ENCODE data around the gene RHBDD1.

The RHBDD1 gene

DNA sequence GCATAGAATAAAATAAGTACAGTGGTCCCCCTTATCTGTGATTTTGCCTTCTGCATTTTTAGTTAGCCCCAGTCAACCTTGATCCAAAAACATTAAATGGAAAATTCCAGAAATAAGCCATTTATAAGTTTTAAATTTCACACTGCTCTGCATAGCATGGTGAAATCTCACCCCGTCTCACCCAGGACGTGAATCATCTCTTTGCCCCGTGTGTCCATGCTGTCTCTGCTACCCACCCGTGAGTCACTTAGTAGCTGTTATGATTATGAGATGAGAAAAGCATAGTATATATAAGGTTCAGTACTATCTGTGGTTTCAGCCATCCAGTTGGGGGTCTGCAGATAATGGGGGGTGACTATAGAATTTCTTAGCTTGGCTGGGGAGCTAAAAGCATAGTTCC, 67.3 kb downstream of the RHBDD1 start:
- TF ChIP-seq, protein P1, sequence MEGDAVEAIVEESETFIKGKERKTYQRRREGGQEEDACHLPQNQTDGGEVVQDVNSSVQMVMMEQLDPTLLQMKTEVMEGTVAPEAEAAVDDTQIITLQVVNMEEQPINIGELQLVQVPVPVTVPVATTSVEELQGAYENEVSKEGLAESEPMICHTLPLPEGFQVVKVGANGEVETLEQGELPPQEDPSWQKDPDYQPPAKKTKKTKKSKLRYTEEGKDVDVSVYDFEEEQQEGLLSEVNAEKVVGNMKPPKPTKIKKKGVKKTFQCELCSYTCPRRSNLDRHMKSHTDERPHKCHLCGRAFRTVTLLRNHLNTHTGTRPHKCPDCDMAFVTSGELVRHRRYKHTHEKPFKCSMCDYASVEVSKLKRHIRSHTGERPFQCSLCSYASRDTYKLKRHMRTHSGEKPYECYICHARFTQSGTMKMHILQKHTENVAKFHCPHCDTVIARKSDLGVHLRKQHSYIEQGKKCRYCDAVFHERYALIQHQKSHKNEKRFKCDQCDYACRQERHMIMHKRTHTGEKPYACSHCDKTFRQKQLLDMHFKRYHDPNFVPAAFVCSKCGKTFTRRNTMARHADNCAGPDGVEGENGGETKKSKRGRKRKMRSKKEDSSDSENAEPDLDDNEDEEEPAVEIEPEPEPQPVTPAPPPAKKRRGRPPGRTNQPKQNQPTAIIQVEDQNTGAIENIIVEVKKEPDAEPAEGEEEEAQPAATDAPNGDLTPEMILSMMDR (conservative IDR thresholded peaks at IDR 0.05; ENCODE audit: low read depth, low read length), result no peak
- DNase-seq (ENCODE audit: low read depth), result peak; percentile 93
- H3K4me3 ChIP-seq (ENCODE audit: low read depth, low read length), result no peak overlapping the region

DNA sequence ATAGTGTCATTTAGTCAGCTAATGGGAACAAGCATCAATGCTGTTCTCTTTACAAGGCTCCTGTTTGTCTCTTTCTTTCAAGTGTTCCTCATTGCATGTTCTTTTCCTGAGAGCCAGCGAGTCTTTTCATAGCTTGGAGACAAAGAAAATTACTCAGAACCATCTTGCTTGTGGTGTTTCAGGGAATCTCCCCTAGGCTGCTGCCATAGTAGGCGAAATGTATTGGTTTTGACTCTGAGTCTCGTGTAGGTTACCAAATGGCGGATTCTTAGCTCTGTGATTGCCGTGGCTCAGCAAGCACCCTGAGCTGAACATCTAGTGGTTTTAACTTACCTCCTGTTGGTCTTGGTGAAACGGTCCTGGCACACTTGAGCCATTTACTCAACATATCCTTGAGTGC, 68.7 kb downstream of the RHBDD1 start:
- TF ChIP-seq, protein P1 (conservative IDR thresholded peaks at IDR 0.05; ENCODE audit: low read depth, low read length), result no peak
- DNase-seq (ENCODE audit: low read depth), result no peak
- H3K4me3 ChIP-seq (ENCODE audit: low read depth, low read length), result no peak overlapping the region

DNA sequence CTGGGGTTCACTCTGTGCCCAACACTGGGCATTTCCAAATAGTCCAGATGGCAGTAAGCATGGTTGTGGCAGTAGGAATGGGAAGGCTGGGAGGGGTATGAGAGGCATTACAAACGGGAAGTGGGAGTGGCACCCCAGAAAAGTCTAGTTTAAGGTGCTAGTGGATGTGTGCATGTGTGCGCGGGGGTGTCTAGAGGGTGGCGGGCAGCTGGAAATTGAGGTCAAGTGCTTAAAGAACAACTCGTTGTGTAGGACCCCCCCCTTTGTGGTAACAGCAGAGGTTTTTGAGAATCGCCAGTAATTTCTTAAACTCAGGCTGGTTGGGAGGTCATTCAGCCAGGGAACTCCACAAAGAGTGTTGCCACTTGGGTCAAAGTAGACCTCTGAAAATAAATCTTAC, 69.9 kb downstream of the RHBDD1 start:
- TF ChIP-seq, protein P1 (conservative IDR thresholded peaks at IDR 0.05; ENCODE audit: low read depth, low read length), result no peak
- no peak overlapping the region for H3K4me3 ChIP-seq (ENCODE audit: low read depth, low read length)
- no peak for DNase-seq (ENCODE audit: low read depth)

DNA sequence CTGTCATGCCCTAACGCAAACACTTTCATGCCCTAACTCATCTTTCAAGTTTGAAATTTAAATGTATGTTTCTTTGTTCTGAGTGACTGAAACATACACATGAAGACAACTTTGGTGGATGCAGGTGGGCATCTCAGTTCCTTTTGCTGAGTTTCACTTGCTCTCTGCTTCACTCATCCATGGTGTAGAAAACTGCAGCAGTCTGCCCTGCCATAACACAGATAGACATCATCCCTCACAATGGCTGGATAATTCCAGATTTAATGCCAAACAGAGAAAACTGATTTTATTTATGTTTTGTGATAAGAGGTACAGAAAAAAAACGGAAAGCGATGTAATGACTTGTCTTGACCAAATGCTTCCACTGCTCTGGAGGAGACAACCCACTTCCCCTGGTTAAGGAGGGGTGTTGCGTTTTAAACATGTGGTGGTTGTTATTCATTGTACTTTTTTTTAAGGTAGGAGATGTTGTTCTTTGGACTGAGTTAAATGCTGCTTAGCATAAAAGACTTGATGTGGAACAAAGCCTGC, 70.4 kb downstream of the RHBDD1 start:
- DNase-seq (ENCODE audit: low read depth), result no peak
- TF ChIP-seq, protein P1 (conservative IDR thresholded peaks at IDR 0.05; ENCODE audit: low read depth, low read length), result no peak
- no peak overlapping the region for H3K4me3 ChIP-seq (ENCODE audit: low read depth, low read length)

DNA sequence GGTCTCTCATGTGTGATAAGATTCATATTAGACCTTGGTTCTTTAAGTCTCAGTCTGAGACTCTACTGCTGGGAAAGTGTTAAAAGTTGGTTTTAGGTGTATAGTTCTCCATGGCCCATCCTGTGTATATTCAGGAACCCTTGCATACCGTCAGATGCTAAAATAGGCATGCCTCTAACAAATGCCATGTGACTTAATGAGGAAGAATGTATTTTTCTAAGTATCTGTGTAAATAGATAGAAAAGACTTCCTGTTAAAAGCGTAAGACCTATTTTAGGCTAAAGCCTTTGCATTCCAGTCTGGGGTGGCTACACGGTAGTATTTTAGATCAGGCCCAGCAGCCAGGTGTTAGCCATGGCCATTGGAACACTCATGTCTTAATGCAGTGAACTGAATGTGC, 73.3 kb downstream of the RHBDD1 start:
- no peak overlapping the region for H3K4me3 ChIP-seq (ENCODE audit: low read depth, low read length)
- TF ChIP-seq, protein P1 (conservative IDR thresholded peaks at IDR 0.05; ENCODE audit: low read depth, low read length), result no peak
- DNase-seq (ENCODE audit: low read depth), result peak; percentile 31

DNA sequence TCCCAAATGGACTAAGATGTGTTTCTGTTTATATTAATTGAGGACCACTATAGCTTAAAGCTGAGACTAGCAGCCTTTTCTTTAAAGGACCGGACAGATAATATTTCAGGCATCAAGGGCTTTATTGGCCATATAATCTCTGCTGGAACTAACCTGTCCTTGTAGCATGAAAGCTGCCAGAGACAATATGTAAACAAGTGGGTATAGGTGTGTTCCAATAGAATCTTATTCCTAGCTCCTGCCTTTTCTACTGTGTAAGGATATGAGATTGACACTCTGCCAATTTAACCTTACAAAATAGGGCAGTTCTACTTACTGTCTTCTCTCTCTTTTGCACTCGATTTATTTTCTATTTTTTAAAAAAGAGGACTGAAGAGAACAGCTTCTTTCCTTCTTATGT, 74.0 kb downstream of the RHBDD1 start:
- DNase-seq (ENCODE audit: low read depth), result no peak
- TF ChIP-seq, protein P1 (conservative IDR thresholded peaks at IDR 0.05; ENCODE audit: low read depth, low read length), result no peak
- no peak overlapping the region for H3K4me3 ChIP-seq (ENCODE audit: low read depth, low read length)

DNA sequence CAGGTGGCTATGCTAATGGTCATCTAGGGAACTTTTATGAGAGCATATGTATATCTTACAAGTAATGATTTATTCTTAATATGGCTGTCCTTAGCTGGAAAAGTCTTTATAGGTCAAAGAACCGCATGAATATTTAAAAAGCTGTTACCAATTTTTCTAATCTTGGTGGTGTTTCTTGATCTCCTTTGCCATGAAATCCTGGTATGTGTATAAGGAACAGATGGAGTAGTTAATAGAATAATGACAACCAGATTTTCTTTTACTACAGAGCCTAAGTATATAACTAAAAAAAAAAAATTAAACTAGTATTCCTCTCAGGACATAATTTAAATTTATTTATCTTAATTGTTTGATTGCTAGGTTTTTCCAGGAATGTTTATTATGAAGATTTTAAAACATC, 74.5 kb downstream of the RHBDD1 start:
- TF ChIP-seq, protein P1 (conservative IDR thresholded peaks at IDR 0.05; ENCODE audit: low read depth, low read length), result no peak
- no peak for DNase-seq (ENCODE audit: low read depth)
- no peak overlapping the region for H3K4me3 ChIP-seq (ENCODE audit: low read depth, low read length)

All from choroid plexus epithelial cell (primary cell).